ENCODE data around the gene F12.

DNA sequence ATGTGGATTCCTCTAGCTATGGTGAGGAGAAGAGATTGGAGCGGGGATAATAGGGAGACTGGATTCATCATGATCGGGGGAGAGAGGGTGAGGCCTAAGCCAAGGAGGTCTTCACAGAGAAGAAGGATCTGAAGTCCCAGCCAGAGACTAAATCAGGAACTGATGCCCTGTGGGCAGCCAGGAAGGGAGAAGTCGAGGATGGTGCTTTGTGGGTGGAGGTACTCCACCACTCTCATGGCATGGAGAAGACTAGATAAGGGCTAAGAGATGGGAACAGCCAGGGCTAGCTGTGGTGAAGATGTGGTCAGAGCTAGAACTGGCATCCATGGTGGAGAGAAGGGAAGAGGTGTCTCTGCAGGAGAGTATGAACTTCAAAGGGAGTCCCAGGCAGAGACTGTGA, 54.7 kb downstream of the F12 start:
- TF ChIP-seq, protein P1, sequence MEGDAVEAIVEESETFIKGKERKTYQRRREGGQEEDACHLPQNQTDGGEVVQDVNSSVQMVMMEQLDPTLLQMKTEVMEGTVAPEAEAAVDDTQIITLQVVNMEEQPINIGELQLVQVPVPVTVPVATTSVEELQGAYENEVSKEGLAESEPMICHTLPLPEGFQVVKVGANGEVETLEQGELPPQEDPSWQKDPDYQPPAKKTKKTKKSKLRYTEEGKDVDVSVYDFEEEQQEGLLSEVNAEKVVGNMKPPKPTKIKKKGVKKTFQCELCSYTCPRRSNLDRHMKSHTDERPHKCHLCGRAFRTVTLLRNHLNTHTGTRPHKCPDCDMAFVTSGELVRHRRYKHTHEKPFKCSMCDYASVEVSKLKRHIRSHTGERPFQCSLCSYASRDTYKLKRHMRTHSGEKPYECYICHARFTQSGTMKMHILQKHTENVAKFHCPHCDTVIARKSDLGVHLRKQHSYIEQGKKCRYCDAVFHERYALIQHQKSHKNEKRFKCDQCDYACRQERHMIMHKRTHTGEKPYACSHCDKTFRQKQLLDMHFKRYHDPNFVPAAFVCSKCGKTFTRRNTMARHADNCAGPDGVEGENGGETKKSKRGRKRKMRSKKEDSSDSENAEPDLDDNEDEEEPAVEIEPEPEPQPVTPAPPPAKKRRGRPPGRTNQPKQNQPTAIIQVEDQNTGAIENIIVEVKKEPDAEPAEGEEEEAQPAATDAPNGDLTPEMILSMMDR (IDR thresholded peaks at IDR 0.05; ENCODE audit: extremely low read depth in 1 of 2, insufficient read depth in 1 of 2, low read depth in 1 of 2, low read length in 2 of 2), result no peak
- TF ChIP-seq POLR2A (IDR thresholded peaks at IDR 0.05; ENCODE audit: low read depth, low read length) (no peak), FOS (IDR thresholded peaks at IDR 0.05; ENCODE audit: borderline replicate concordance, insufficient read depth, low read length) (no peak), EZH2 (IDR thresholded peaks at IDR 0.05; ENCODE audit: borderline replicate concordance, low read depth, low read length, severe bottlenecking) (no peak), POLR2AphosphoS5 (IDR thresholded peaks at IDR 0.05; ENCODE audit: insufficient read depth, low read depth, low read length) (no peak)
- TF ChIP-seq, protein P2, sequence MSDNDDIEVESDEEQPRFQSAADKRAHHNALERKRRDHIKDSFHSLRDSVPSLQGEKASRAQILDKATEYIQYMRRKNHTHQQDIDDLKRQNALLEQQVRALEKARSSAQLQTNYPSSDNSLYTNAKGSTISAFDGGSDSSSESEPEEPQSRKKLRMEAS (IDR thresholded peaks at IDR 0.05; ENCODE audit: insufficient read depth, insufficient read length), result no peak
